T-helper 17 cell (primary cell): ENCODE data around the gene ITPKB. TPM values are rescaled to one million over a fixed set of nuclear protein-coding genes. Genes with fewer than 3 reads are reported as not detected.

ENCODE experiments used
- ATAC-seq: fragments of 150-1000 bp; cut with Tn5 transposase; 2 replicates; pipeline ENCODE4 v1.10.0; 2021; ENCODE audit warnings: mild to moderate bottlenecking, moderate library complexity
- DNase-seq, 3 donors: peaks; one replicate each; pipeline versions ENCODE4 v3.0.0 to v3.0.0-alpha.2; 2020 to 2021
- H3K9me3 ChIP-seq: one replicate; pipeline ENCODE4 v1.7.0; 2013; ENCODE audit warnings: low read length, mild to moderate bottlenecking; ENCODE audit not compliant: control insufficient read depth, poor library complexity, severe bottlenecking
- H3K27ac Mint-ChIP-seq: one replicate; pipeline ENCODE4 v1.8.0; 2022; ENCODE audit warnings: mild to moderate bottlenecking, moderate library complexity, mixed read lengths
- H3K27me3 Mint-ChIP-seq: one replicate; pipeline ENCODE4 v1.8.0; 2022; ENCODE audit warnings: mixed read lengths
- H3K36me3 Mint-ChIP-seq: one replicate; pipeline ENCODE4 v1.8.0; 2022; ENCODE audit warnings: low read depth, mixed read lengths
- H3K4me1 Mint-ChIP-seq: one replicate; pipeline ENCODE4 v1.8.0; 2022; ENCODE audit warnings: mild to moderate bottlenecking, mixed read lengths
- H3K4me3 Mint-ChIP-seq: one replicate; pipeline ENCODE4 v1.8.0; 2022; ENCODE audit warnings: mild to moderate bottlenecking, moderate library complexity, mixed read lengths
- total RNA-seq, 4 donors: library from RNA in 2 of 4; stranded (reverse) in 2 of 4; gene quantifications; one replicate each; pipeline ENCODE4 v1.2.3 and lab custom pipeline; 2022 to 2026

Gene ITPKB
- total RNA-seq, 2 donors from 2014 or later = 128 to 166 TPM

DNA sequence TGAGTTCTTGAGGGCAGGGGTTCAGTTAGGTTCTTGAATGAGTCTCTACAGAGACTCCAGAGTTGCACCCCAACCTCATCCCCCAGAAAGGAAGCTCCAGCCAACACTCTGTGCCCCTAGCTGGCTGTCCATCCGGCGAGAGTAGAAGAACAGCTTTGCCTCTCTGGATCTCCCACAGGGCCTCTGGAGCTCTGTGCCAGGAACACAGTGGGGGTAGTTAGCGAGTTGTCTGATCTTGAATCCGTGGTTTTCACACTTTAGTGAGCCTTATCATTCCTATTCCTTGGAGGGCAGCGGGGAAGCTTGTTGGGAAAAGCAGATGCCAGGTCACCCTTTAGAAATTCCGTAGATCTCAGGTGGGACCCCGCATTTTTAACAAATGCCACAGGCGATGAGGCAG, 145.5 kb downstream of the ITPKB start:
- H3K9me3 ChIP-seq = no peaks in the 10 kb centered on the region
- ATAC-seq (no peak), DNase-seq (no peak)
- Mint-ChIP-seq H3K27ac (no peak overlapping the region), H3K4me3 (no peak overlapping the region), H3K36me3 (peaks cover 5% of the 10 kb centered on the region), H3K27me3 (peaks cover 57% of the 10 kb centered on the region), H3K4me1 (peaks cover 3% of the 10 kb centered on the region)

DNA sequence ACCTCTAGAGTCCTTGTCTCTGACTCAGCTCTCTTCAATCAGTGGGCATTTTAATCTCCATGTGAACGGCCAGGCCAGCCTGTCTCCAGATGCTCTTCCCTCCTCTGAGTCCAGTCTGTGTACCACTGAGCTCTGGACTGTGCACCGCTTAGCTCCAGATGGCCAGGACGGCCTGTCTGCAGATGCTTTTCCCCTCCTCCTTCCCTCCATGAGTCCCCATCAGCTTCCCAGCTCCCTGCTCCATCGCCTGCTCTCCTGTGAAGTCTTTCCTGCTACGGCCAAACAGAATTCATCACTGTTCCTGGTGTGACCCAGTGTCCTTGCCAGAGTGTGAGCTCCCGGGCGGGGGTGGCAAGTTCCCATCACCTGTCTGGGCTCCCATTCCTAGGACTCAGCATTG, 148.5 kb downstream of the ITPKB start:
- ATAC-seq = no peak
- Mint-ChIP-seq H3K27me3 (peaks cover 32% of the 10 kb centered on the region), H3K36me3 (no peaks in the 10 kb centered on the region), H3K4me1 (no peaks in the 10 kb centered on the region), H3K27ac (no peak overlapping the region), H3K4me3 (no peak overlapping the region)
- H3K9me3 ChIP-seq = no peaks in the 10 kb centered on the region
- DNase-seq = no peak

DNA sequence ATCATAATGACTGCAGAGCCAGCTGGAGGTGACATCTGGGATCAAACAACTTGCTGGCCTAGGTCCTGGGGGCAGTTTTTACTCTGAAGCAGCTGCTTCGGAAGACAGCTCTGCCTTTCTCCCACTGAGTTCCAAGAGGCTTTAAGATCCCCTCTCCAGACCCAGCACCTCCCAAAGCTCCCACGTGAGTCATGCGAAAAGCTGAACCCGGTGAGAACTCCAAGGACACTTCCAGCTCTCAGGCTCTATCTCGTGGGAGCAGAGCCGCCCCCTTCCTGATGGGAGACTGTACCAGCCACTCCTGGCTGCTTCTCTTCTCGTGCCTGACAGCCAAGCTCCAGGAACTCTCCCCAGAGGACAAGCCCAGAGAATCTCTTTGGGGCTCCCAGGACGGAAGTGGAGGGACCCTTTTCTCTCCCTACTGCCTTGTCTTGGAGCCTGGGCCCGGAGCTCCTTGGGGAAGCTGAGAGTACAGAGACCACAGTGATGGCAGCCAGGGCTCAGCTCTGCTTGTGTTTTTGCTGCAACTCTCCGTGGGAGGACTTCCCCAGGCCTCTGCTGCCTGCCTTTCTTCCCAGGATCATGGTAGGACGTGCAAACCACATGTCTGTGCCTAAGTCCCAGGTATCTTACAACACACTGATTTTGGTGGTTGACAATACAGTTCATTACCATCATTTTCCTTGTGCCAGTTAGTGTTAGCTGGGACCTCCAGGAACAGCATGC, 149.9 kb downstream of the ITPKB start:
- Mint-ChIP-seq H3K27ac (no peak overlapping the region), H3K4me1 (no peaks in the 10 kb centered on the region), H3K36me3 (no peaks in the 10 kb centered on the region), H3K4me3 (no peak overlapping the region), H3K27me3 (peaks cover 30% of the 10 kb centered on the region)
- DNase-seq (no peak), ATAC-seq (no peak)
- no peaks in the 10 kb centered on the region for H3K9me3 ChIP-seq

DNA sequence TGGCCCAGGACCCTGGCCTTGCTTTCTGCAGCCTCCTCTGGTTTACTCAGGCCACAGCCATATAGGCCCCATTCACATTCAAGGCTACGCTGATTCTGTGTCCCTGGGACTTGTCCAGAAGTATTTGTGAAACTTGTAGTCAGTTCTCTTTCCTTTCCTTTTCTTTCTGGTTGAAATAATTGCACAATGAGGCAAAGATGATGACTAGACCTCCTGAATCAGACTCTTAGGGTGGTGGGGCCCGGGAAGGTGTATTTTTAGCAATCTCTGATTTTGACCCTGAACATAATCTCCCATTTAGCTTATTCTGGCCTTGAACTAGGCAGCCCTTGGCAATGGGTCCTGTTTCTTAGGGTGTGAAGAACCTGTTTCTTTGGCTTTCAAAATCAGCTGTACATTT, 150.6 kb downstream of the ITPKB start:
- no peak for DNase-seq
- no peaks in the 10 kb centered on the region for H3K9me3 ChIP-seq
- H3K4me3 Mint-ChIP-seq = no peak overlapping the region
- H3K4me1 Mint-ChIP-seq = no peaks in the 10 kb centered on the region
- no peaks in the 10 kb centered on the region for H3K36me3 Mint-ChIP-seq
- H3K27me3 Mint-ChIP-seq = peaks cover 23% of the 10 kb centered on the region
- no peak overlapping the region for H3K27ac Mint-ChIP-seq
- no peak for ATAC-seq

DNA sequence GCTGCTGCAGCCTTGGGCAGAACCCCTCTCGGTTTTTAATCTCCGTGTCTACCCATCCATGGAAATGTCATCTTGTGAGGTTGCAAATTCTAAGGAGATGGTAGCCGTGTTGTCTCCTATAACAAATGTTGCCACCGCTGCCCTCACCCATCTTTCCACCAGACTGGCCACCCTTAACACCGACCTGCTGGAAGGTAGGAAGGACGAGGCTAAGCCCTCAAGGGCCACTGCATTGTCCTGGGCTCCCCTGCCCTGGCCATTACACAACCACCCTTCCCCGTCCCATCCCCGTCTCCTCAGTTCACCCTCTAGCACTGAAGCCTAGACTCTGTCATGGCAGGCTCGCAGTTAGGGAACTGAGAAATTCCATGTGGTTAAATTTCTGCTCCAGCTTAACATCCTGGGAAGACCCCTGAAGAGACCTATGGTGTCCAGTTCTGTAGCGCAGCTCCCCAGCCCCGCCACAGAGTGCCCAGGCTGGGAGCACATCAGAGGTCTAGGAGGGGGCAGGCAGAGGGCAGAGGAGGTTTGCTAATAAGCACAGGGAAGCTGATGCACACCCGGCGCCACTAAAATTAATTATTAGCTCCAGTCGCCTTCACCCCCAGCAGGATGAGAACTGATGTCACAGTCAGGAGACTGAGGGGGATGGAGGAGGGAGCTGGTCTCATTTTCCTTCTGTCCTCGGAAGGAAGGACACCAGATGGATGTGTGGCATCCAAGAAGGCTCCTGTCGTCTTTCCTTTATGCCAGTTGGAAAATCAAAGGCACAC, 152.2 kb downstream of the ITPKB start:
- ATAC-seq = no peak
- H3K4me1 Mint-ChIP-seq = no peaks in the 10 kb centered on the region
- no peaks in the 10 kb centered on the region for H3K9me3 ChIP-seq
- DNase-seq = no peak
- H3K27ac Mint-ChIP-seq = no peak overlapping the region
- no peak overlapping the region for H3K4me3 Mint-ChIP-seq
- H3K27me3 Mint-ChIP-seq = peaks cover 12% of the 10 kb centered on the region
- no peaks in the 10 kb centered on the region for H3K36me3 Mint-ChIP-seq

DNA sequence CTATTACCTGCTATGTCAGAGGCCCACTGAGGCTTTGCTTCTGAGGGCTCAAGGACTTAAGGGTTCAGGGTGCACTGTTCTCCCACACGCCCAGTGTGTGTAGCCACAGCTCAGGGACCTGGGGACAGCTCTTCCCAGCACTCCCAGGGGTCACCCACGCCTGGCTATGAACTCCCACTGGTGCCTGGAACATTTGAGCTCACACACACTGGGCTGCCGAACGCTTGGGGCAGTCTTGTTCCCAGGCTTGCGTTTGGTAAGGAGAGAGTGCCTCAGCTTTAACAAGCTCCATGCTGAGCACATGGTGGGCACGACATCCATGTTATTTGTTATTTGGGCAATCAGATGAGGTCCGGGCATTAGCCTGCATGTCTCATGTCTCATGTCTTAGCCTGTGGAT, 153.0 kb downstream of the ITPKB start:
- Mint-ChIP-seq H3K4me1 (no peaks in the 10 kb centered on the region), H3K36me3 (no peaks in the 10 kb centered on the region), H3K27ac (no peak overlapping the region), H3K27me3 (peaks cover 12% of the 10 kb centered on the region), H3K4me3 (no peak overlapping the region)
- H3K9me3 ChIP-seq = no peaks in the 10 kb centered on the region
- ATAC-seq (no peak), DNase-seq (no peak)

GRCh38 chr1:226584164-226584563, 154.9 kb downstream of the ITPKB start:
- ATAC-seq (no peak), DNase-seq (no peak)
- no peaks in the 10 kb centered on the region for H3K9me3 ChIP-seq
- H3K4me3 Mint-ChIP-seq = no peak overlapping the region
- H3K27ac Mint-ChIP-seq = no peak overlapping the region
- no peaks in the 10 kb centered on the region for H3K36me3 Mint-ChIP-seq
- H3K27me3 Mint-ChIP-seq = peaks cover 5% of the 10 kb centered on the region
- no peaks in the 10 kb centered on the region for H3K4me1 Mint-ChIP-seq

DNA sequence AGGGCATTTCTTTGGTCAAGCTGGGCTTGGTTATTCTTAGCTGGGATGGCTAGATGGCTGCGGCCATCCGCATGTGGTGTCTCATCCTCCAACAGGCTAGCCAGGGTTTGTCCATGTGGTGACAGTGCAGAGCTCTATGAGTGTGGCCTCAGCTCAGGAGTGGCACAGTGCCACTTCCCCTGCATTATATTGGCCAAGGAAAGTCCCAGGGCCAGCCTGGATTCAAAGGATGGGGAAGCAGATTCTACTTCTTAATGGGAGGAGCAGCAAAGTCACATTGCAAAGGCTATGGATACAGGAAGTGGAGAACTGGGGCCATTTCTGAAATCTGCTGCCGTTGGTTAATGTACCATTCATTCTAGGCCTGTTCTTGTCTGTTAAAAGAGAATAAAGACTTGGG, 156.1 kb downstream of the ITPKB start:
- no peaks in the 10 kb centered on the region for H3K9me3 ChIP-seq
- Mint-ChIP-seq H3K27ac (no peak overlapping the region), H3K36me3 (no peaks in the 10 kb centered on the region), H3K4me1 (no peaks in the 10 kb centered on the region), H3K4me3 (no peak overlapping the region), H3K27me3 (peaks cover 5% of the 10 kb centered on the region)
- ATAC-seq (no peak), DNase-seq (no peak)

Other genes with a start within 250 kb of the ITPKB start
- gene STUM, start 190.5 kb downstream of the ITPKB start, total RNA-seq = not detected
- gene PSEN2, start 131.3 kb upstream of the ITPKB start, total RNA-seq = 1 to 10 TPM; 2.0 to 3.4 TPM
- gene COQ8A, start 201.0 kb upstream of the ITPKB start, total RNA-seq = 10 to 100 TPM; 30.7 to 37.3 TPM